ENCODE data around the gene PTTG1IP2.
A peak's percentile ranks its signal among the peaks of the same experiment; 100 is the strongest.

Gene PTTG1IP2

DNA sequence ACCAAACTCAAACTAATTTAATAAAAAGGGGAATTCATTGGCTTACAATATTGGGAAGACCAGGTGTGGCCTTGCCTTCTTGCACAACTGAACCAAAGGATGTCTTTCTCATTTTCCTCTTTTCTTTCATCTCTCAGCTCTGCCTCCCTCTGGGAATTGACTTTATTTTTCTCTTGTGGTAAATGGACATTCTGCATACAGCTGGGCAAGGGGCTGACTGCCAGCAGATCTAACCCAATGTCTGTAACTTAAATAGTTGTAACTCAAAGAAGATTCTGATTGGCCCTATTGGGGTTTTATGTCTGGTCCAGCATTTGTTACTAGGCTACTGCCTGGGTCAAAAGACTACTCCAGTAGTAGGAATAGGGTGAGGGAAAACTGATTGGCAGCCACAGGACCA is 15.3 kb downstream of the PTTG1IP2 start:
- DNase-seq = no peak

DNA sequence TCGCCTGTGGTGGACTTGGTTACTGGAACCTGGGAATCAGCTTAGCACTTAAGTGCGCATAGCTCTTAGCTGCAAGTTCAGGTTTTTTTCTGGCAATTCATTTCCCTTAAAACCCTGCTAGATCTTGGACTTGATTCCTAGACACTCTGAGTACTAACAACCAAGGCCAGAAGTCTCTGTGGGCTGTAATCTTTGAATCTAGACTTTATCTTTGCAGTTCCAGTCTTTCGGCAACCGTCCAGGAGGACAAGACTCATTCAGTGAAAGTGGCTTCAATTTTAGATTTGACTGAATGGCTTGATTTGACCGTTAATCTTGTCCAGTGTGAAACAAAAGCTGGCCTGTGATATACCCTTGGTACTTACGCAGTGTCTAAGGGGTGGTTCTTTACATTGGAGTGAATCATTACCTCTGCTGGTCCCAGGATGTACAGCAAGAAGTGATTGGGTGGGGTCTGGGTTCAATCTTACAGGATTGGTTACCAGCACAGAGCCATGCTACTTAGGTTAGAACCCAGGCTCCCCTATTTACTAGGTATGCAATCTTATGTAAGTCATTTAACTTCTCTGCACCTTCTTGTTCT is 16.4 kb downstream of the PTTG1IP2 start:
- no peak for DNase-seq

GRCh38 chr7:90487808-90488207 is 18.4 kb downstream of the PTTG1IP2 start:
- DNase-seq = no peak

GRCh38 chr7:90488220-90488619 is 18.8 kb downstream of the PTTG1IP2 start:
- no peak for DNase-seq

GRCh38 chr7:90492250-90492649 is 22.8 kb downstream of the PTTG1IP2 start:
- no peak for DNase-seq

DNA sequence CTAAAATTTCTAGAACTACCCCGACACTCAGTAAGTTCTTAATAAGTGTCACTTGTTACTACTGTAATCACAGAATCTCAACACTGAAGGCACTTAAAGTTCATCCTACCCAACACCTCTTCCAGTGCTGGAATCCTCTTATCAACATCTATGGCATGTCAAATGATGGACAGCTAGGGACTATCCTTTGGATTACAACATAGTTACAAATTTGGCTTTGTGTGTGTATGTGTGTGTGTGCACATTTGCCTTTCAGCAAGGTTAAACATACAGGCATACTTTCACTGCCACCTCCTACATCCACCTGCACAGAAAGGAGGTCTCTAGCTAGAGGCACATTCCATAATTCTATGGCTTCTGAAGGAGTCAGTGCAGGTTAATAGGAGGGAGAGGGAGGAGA is 25.8 kb downstream of the PTTG1IP2 start:
- no peak for DNase-seq

DNA sequence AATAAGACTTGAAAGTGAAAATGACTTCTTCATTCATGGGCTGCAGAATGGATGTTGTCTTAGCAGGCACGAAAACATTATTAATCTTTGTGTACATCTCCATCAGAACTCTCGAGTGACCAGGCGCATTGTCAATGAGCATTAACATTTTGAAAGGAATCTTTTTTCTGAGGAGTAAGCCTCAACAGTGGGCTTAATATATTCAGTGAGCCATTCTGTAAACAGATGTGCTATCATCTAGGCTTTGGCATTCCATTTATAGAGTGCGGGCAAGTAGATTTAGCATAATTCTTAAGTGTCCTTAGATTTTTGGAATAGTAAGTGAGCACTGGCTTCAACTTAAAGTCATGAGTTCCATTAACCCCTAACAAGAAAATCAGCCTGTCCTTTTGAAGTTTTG is 33.1 kb downstream of the PTTG1IP2 start:
- no peak for DNase-seq

DNA sequence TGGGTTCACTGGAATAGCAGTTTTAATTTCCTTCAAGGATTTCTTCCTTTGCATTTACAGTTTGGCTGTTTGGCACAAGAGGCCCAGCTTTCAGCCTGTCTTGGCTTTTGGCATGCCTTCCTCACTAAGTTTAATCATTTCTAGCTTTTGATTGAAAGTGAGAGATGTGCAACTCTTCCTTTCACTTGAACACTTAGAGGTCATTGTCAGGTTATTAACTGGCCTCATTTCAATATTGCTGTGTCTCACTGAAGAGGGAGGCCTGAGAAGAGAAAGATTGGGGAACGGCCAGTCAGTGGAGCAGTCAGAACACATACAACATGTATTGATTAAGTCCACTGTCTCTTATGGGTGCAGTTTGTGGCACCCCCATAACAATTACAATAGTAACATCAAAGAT is 33.9 kb downstream of the PTTG1IP2 start:
- DNase-seq = no peak

DNA sequence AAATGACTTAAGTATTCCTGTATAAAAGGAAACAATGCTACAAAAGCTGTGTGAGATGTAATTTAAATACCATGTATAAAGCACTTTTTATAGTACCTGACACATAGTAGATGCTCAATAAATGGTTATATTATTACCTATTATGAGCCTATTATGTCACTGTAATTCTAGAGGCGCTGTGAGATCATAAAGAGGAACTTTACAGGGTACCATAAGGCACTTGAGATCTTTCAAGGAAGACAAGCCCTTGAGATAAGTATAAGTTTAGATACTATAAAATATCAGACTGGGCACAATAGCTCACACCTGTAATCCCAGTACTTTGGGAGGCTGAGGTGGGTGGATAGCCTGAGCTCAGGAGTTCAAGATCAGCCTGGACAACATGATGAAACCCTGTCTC is 38.3 kb downstream of the PTTG1IP2 start:
- DNase-seq = no peak

GRCh38 chr7:90511776-90512175 is 42.3 kb downstream of the PTTG1IP2 start:
- no peak for DNase-seq

DNA sequence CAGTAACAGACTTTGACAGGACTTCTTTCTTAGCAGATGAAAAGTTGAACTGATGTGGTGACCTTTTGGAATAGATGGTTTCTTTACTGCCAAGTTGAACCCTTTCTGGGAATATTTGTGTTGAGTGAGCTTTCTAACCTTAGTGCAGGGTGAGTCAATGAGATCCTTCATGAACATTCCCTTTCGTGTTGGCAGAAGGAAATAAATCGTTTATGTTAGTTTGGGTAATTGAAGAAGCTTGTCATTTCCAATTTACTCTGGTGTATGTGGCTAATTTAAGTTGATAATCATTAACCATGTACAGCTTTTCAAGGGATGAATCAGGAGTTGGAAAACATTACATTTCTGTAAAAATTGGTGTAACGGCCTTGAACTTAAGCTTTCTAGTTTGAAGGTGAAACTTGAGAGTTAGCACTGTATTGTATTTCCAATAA is 43.4 kb downstream of the PTTG1IP2 start:
- no peak for DNase-seq

DNA sequence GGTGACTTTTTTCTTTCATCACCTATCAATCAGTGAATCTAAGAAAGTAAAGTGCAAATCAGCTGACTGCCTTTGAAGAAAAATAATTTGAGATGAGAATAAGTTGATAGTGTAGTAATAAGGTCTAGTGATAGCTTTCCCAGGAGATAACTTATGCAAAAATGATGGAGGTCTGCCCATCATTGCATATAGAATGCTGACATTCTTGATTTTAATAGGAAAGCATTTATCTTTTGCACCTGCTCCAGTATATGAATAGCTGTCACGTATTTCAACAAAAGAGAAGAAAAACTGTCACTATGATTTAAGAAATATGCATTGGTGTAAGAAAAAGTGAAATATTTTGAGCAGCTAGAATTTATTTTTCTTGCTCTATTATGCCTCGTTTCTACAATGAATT is 46.8 kb downstream of the PTTG1IP2 start:
- DNase-seq = no peak

DNA sequence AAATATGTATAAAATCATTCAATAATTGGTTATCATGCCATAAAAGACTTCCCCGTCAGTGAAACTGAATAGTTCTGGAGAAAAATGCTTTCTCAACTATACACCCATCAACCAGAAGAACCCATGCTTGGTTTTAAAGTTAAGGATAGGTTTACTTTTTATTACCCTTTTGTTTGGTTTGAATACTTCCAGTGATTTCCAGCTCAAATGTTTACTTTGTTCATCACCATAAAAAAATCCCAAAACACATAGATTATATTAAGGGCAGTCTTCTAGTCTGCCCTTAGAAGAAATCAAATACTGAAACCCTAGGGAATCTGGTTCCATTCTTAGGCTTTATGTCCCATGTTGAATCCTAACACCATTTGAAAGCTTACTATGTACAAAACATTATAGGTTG is 49.2 kb downstream of the PTTG1IP2 start:
- no peak for DNase-seq

- DNase-seq = peak; percentile 8
These were observed 51.0 kb downstream of the PTTG1IP2 start for GRCh38 chr7:90520484-90520883.

DNA sequence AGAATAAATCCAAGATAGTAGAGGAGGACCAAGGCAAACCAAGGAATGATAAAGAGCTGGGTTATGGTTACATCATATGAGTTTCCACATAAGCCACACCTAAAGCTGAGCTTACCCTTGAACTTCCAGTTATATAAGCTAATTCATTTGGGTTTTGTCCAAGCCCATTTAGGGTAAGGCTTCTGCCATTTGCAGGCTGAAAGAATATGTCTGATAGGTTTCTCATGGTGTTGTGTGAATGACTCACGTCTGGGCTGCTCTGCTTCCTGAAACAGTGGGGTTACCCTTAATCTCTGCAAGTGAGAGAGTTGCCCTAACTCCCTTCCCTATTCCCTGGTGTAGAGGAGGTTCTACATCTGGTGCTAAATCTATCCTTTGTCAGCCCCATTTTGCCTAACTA is 60.8 kb downstream of the PTTG1IP2 start:
- peak; percentile 11 for DNase-seq

- no peak for DNase-seq
These were observed 62.9 kb downstream of the PTTG1IP2 start for GRCh38 chr7:90532231-90532929.

DNA sequence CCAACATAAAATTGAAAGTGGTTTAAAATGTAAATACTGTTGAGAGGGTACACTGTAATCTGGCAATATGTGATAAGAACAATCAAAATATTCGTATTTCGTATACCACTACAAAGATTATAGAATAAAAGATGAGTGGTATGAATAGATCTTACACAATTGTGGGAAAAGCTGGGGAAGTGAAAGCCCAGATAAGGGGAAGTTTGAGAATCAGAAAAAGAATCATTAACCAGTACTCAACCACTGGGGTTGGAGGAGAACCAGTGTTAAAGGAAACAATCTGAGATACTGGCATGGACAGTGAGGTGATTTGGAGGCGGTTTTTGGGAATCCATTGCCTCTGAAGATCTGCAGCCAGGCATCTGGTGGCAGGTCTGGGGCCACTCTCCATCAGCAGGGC is 67.0 kb downstream of the PTTG1IP2 start:
- no peak for DNase-seq

- DNase-seq = no peak
These were observed 69.0 kb downstream of the PTTG1IP2 start for GRCh38 chr7:90538405-90538804.

DNA sequence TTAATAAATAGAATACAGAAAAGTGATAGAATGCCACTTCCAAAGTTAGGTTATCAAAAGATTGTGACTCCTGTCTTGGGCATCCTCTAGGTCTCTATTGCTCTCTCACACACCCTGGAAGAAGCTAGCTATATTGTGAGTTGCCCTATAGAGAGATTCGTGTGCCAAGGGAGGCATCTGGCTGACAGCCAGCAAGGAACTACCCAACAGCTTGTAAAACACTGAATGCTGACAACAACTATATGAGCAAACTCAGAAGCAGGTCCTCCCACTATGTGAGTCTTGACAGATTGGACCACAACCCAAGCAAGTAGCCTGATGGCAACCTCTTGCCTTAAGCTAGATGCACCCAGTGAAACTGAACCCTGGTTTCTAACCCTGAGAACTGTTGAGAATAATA is 71.0 kb downstream of the PTTG1IP2 start:
- no peak for DNase-seq

DNA sequence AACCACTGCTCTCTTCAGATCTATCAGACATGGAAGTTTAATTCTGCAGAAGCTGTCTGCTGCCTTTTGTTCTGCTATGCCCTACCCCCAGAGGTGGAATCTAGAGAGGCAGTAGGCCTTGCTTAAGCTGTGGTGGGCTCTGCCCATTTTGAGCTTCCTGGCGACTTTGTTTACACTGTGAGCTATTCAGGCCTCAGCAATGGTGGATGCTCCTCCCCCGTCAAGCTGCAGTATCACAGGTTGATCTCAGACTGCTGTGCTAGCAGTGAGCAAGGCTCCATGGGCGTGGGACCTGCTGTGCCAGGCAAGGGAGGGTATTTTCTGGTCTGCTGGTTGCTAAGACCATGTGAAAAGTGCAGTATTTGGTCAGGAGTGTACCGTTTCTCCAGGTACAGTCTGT is 81.6 kb downstream of the PTTG1IP2 start:
- no peak for DNase-seq

- DNase-seq = peak; percentile 8
These were observed 83.1 kb downstream of the PTTG1IP2 start for GRCh38 chr7:90552521-90552920.

DNA sequence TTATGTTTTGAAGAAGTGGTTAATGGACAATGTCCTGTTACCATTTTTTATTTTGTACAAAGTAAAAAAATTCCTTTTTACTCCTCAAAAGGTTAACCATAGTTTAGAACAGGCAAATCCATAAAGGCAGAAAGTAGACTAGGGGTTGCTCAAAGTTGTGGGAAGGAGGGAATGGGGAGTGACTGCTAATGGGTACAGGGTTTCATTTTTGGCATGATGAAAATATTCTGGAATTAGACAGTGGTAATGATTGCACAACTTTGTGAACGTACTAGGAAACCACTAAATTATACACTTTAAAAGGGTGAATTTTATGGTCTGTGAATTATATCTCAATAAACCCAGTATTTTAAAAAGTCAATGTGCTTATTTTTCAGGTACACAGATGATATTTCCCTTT is 91.3 kb downstream of the PTTG1IP2 start:
- no peak for DNase-seq
